HG03565 (cell line): ENCODE results near the gene DRP2.
"Not testable (repeated sequence)": the region's sequence is repeated elsewhere in the genome, so short reads cannot be mapped to it uniquely, and the experiment has no call there.

ENCODE experiments used
- ATAC-seq: cut with Tn5 transposase; IDR thresholded peaks from one replicate; pipeline ENCODE4 v1.9.1; 2021; ENCODE audit warnings: mild to moderate bottlenecking, moderate library complexity; ENCODE audit not compliant: unreplicated experiment

Gene DRP2

DNA sequence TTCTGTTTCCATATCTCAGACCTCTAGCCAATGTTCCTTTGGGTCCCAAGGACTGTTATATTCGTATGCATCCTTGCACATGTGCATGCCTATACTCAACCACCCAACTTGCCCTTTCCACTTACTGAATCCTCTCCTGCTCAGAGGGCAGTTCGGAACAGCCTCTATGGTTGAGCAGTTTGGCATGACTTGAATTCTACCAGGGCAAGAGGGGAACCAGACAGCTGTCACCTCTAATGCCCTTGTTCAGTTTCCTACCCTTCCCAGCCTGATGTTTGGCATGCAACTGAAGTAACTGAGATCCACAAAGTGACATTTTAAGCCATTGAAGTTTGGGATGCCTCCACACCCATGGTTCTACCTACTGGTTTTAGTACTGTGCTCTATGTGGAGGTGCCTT lies 17.5 kb downstream of the DRP2 start:
- no peak for ATAC-seq

DNA sequence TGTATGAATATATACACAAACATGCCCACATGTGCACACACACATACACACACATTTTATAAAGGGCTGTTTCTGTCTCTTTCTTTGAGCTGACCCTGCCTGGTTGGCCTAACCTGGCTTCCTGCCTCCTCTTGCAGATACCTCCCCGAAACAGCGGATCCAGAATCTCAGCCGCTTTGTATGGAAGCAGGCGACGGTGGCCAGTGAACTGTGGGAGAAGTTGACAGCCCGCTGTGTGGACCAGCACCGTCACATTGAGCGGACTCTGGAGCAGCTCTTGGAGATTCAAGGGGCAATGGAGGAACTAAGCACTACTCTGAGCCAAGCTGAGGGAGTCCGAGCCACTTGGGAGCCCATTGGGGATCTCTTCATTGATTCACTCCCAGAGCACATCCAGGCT lies 21.9 kb downstream of the DRP2 start:
- ATAC-seq: no peak

DNA sequence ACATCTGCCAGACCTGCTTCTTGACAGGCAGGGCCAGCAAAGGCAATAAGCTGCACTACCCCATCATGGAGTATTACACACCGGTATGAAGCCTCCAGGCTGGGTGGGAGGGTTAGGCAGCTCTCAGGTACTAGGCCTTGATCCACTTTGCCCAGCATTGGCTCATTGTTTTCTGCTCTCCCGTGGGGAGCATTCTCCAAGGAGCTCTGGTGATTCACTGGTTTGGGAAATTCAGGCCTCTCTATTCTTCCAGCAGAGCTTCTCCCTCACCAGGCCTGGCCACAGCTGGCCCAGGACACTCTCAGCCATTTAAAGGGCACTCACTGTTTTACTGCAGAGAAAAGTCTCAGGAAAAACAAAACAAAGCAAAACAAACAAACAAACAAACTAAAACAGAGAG lies 33.0 kb downstream of the DRP2 start:
- ATAC-seq: no peak

DNA sequence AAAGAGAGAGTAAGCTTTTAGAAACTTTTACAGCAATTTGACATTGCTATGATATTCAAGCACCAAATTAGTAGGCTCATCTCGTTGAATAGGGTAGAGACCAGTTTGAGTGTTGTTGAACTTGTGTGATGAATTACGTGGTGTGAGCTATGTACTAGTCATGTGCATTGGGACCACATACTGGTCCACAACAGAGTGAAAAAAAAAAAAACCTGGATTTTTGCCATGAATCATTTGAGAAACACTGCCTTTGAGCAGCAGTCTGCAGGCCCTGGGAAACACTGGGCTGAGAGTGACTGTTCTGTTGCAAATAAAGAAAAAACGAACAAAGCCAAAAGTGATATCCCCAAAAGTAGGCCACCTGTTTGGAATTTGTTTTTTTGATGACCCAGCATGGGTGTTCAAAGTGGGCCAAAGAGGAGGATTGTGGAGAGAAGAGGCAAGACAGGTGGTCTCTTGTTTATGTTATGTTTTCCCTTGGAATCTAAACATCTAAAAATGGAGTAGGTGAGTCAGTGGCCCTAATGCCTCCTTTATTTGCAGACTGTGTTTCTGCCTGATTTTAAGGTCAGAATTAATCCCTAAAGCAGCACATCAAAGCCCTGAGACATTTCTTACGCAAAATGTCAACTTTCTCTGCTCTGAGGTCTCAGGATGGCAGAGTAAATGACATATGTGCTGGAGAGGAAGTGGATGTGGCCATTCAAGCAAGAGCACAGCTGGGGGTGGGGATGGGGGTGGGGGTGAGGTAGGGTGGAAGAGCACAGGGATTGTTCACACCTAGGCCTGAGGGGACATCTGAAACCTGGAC lies 38.1 kb downstream of the DRP2 start:
- no peak for ATAC-seq

DNA sequence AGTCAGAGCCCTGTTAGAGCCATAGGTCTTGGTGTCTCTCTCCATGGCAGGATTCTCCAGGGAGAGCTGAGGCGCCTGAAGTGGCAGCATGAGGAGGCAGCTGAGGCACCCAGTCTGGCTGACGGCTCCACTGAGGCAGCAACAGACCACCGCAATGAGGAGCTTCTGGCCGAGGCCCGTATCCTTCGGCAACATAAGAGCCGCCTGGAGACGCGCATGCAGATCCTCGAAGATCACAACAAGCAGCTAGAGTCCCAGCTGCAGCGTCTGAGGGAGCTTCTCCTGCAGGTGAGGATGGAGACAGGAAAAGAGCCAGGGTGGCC lies 38.6 kb downstream of the DRP2 start:
- no peak for ATAC-seq

DNA sequence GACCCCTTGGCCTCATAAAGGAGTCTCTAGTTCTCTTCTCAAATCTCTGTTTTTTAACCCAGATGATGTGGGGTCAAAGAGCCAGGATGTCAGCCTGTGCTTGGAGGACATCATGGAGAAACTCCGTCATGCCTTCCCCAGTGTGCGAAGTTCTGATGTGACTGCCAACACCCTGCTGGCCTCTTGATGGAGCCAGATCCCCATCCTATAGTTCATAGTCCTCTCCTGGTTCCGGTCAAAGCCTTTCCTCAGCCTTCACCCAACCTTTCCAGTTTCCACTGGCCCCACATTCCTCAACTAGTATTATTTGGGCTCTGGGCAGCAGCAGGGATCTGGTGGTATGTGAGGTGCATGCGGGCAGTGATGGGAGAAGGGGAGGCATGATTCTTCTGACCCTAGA lies 40.8 kb downstream of the DRP2 start:
- no peak for ATAC-seq

DNA sequence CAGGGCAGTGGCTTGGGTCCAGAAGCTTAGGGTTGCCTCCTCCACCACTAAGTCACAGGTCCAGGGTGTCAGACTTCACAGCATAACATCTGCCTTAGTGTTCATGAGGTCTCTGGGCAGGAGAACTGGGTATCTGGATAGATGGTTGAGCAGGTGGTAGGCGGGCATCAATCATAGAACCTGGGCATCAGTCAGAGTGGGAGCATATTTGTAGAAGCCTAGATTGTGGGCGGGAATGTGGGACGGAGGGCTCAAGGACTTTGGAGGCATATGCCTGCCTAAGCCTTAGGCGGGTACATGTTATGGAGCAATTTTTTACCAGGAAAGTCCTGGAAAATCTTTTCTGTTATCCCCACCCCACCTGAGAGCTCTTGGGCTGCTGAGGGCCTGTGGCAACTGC lies 43.0 kb downstream of the DRP2 start:
- ATAC-seq: no peak

DNA sequence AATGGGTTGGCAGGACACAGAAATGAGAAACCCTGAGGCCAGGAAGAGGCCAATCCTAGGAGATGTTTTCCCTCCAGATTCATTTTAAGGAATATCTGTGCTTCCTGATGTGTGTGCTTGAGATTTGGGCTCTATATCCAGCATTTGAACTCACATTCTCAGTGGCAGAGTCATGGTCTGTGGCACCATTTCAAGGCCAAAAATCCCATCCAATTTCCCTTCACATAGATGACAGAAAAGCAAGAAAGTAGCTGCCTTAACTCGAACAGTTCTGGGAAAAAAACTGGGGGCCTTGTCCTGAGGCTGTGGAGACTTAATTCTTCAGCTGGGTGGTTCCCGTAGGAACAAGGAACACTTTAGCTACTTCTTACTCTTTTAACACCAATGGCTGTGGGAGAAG lies 44.2 kb downstream of the DRP2 start:
- no peak for ATAC-seq

DNA sequence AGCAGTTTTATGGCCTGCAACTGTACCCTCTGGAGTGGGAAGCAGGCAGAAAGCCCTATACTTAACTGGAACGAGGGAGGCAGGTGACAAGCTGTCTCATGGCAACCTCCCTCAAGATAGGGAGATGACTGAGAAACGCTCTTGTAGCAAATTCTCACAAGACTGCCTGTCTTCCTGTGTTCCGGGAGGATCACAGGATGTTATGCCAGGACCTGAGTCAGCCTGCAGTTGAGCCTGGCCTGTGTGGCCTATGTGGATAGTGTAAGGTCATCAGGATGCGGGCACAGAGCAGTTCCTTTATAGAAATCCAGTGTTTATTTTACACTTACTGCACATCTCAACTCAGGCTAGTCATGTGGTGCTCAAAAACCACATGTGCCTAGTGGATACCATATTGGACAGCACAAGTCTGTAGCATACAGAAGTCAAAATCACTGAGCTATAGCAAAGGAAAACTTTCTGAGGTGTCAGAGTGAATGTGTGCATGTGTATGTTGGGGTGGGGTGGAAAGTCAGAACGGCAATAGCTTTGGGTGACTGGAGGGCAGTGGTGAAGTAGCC lies 46.4 kb downstream of the DRP2 start:
- no peak for ATAC-seq

DNA sequence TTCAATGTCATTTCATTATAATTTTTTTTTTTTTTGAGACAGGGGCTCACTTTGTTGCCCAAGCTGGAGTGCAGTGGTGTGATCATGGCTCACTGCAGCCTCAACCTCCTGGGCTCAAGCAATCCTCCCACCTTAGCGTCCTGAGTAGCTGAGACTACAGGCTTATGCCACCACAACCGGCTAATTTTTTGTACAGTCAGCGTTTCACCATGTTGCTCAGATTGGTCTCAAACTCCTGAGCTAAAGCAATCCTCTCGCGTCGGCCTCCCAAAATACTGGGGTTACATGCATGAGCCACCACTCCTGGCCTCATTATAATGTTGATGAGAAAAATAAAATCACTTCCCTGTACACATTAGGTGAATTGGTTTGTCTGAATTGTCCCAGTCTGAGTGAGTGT lies 54.6 kb downstream of the DRP2 start:
- ATAC-seq: no peak

DNA sequence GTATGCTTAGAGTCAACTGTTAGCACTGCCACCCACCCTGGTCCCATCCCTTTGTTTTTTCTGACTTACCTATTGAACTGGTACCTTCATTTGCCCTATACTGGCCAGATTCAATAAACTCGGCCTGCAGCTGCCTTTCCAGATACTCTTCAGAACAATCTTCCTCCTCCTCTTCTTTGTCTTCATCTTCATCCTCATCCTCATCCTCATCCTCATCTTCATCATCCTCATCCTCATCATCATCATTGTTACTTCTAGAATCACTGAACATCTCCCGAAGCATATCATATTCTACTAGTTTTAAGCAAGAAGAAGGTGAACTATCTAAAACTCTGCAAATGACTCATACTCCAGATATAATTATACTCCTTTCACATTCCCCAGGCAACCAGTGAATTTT lies 56.7 kb downstream of the DRP2 start:
- no peak for ATAC-seq

DNA sequence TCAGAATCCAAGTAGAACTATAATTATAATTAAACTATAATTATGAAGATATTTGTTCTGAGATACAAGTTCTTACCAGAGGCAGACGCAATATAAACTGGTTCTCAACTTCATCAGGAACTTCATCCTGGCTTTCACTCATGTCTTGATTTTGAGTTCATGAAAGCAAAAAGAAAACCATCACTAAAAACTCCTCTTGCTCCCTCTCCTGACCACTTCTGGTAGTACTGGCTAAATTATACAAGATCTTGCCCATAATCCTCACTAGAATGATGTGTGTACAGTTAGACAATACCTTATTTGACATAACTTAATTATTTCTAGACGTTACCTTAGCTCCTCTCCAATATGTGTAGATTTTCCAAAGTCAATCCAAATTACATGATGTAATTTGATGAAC lies 67.8 kb downstream of the DRP2 start:
- no peak for ATAC-seq

DNA sequence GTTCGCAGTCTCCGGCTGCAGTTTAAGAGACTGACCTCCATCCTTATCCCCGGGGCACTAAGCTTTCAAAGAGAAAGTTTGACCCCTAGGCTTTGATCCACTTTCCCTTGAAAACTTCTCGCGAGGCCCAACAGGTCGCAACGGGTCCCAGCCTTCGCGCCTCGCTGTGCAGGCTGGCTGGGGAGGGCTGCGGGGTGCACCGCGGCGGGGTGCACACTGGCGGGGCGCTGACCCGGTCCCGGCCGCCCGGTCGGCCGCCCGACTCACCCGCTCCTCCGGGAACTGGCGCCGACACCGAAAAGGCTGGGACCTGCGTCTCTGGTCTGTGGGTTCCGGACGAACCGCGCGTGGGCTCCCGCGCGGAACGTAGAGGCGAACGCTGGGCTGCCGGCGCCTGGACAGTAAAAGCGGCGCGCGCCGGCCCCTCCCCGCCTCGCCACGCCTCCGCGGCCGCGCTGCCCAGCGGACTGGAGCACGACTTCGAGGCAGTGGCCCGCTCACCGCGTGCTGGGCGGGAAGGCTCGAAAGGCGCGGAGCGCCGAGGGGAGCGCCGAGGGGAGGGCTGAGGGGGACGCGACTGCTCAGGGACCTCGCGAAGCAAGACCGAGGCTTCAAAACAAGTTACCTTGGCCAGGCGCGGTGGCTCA lies 71.5 kb downstream of the DRP2 start, which contains the start of gene TAF7L:
TSS of gene TAF7L (minus strand) at position 378 of the 647 bp plus-strand sequence. CDS start 3,791 bp downstream, outside the sequence.
- ATAC-seq: no peak

DNA sequence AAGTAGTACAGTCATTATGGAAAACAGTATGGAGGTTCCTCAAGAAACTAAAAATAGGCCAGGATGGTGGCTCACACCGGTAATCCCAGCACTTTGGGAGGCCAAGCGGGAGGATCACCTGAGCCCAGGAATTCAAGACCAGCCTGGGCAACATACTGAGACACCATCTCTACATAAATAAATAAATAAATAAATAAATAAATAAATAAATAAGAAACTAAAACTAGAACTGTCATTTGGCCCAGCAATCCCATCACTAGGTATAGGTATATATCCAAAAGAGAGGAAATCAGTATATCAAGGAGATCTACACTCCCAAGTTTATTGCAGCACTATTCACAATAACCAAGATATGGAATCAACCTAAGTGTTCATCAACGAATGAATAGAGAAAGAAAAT lies 76.0 kb downstream of the DRP2 start:
- ATAC-seq: not testable (repeated sequence)

DNA sequence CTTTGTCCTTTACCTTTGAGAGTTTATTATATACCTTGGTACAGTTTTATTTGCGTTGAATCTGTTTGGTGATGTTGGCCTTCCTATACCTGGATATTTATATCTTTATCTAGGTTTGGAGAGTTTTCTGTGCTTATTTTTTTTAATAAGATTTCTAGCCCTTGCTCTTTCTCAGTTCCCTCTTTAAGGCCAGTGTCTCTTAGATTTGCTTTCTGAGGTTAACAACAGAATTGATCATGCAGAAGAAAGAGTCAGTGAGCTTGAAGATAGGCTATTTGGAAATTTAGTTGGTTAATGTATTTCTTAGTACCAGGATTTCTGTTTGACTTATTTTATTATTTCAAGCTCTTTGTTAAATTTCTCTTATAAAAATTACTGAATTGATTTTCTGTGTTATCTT lies 84.2 kb downstream of the DRP2 start:
- no peak for ATAC-seq
